DND-41 (cell line): ENCODE results near the gene DPF1.

Source experiments
- ATAC-seq: fragments of 200-7000 bp; cut with Tn5 transposase; 3 replicates; pipeline ENCODE4 v1.9.1; 2021; ENCODE audit warnings: low read depth; ENCODE audit not compliant: insufficient read depth
- DNase-seq: peaks from one replicate; pipeline ENCODE4 v3.0.0-alpha.2; 2020
- H2AFZ ChIP-seq: 2 replicates; pipeline ENCODE4 v1.6.0; 2012; ENCODE audit warnings: low read depth, low read length
- H3K27ac ChIP-seq: 2 replicates; pipeline ENCODE4 v1.5.1; 2012; ENCODE audit warnings: low read length, inconsistent platforms
- H3K27me3 ChIP-seq: fragments of 200-600 bp; sonication (generic); 2 replicates; pipeline ENCODE4 v1.6.0; 2012; ENCODE audit warnings: low read length, mild to moderate bottlenecking, inconsistent platforms; ENCODE audit not compliant: insufficient read depth, poor library complexity
- H3K36me3 ChIP-seq: 2 replicates; pipeline ENCODE4 v1.5.1; 2012; ENCODE audit warnings: low read length, inconsistent platforms; ENCODE audit not compliant: insufficient read depth
- H3K4me1 ChIP-seq: 2 replicates; pipeline ENCODE4 v1.5.1; 2012; ENCODE audit warnings: mild to moderate bottlenecking, low read length; ENCODE audit not compliant: insufficient read depth
- H3K4me2 ChIP-seq: 2 replicates; pipeline ENCODE4 v1.6.0; 2012; ENCODE audit warnings: mild to moderate bottlenecking, moderate library complexity, low read length, inconsistent platforms; ENCODE audit not compliant: insufficient read depth
- H3K4me3 ChIP-seq, 2 experiments: fragments of 200-600 bp in 1 of 2; shearing (Covaris generic) in 1 of 2; 2 replicates each; pipeline ENCODE4 v1.5.1; 2012 to 2016; ENCODE audit warnings: inconsistent platforms in 2 of 2, low read length in 2 of 2, mild to moderate bottlenecking in 2 of 2, low read depth in 1 of 2, moderate library complexity in 1 of 2
- H3K79me2 ChIP-seq: 2 replicates; pipeline ENCODE4 v1.6.0; 2012; ENCODE audit warnings: low read length, inconsistent platforms; ENCODE audit not compliant: insufficient read depth
- H3K9ac ChIP-seq: 2 replicates; pipeline ENCODE4 v1.6.0; 2012; ENCODE audit warnings: low read depth, mild to moderate bottlenecking, inconsistent platforms, low read length, moderate library complexity
- H3K9me3 ChIP-seq: 2 replicates; pipeline ENCODE4 v1.5.1; 2012; ENCODE audit warnings: low read length, moderate library complexity, mild to moderate bottlenecking, inconsistent platforms; ENCODE audit not compliant: insufficient read depth, severe bottlenecking
- H4K20me1 ChIP-seq: 2 replicates; pipeline ENCODE4 v1.6.0; 2012; ENCODE audit warnings: low read length; ENCODE audit not compliant: insufficient read depth
- CTCF ChIP-seq: IDR thresholded peaks from 2 replicates; pipeline ENCODE4 v1.5.1; 2012; ENCODE audit warnings: borderline replicate concordance, low read length, moderate library complexity, mild to moderate bottlenecking; ENCODE audit not compliant: poor library complexity, severe bottlenecking; ENCODE audit errors: extremely low read depth
- EZH2 ChIP-seq: IDR thresholded peaks from 3 replicates; pipeline ENCODE4 v1.6.1; 2012; ENCODE audit warnings: borderline replicate concordance, low read depth, mild to moderate bottlenecking, moderate library complexity, low read length, inconsistent platforms; ENCODE audit not compliant: severe bottlenecking

Gene DPF1

GRCh38 chr19:38208571-38208970, 15.5 kb downstream of the DPF1 start:
- Histone ChIP-seq H3K4me3 (no peak overlapping the region), H3K36me3 (no peaks in the 10 kb centered on the region), H4K20me1 (peaks cover under 1% of the 10 kb centered on the region), H3K9me3 (no peaks in the 10 kb centered on the region), H3K79me2 (no peaks in the 10 kb centered on the region), H3K27me3 (peaks cover 13% of the 10 kb centered on the region), H3K4me1 (peaks cover 4% of the 10 kb centered on the region), H2AFZ (no peak overlapping the region), H3K27ac (no peak overlapping the region), H3K9ac (no peak overlapping the region), H3K4me2 (no peak overlapping the region)
- no peak for ATAC-seq
- DNase-seq: no peak
- TF ChIP-seq EZH2: no peak
- TF ChIP-seq CTCF: no peak

- H3K4me3 ChIP-seq: no peak overlapping the region
- H3K4me2 ChIP-seq: no peak overlapping the region
- no peaks in the 10 kb centered on the region for H3K36me3 ChIP-seq
- H2AFZ ChIP-seq: no peak overlapping the region
- no peaks in the 10 kb centered on the region for H4K20me1 ChIP-seq
- no peaks in the 10 kb centered on the region for H3K4me1 ChIP-seq
- ATAC-seq (no peak), DNase-seq (no peak)
- no peaks in the 10 kb centered on the region for H3K79me2 ChIP-seq
- H3K27ac ChIP-seq: no peak overlapping the region
- H3K27me3 ChIP-seq: peaks cover 13% of the 10 kb centered on the region
- no peaks in the 10 kb centered on the region for H3K9me3 ChIP-seq
- no peak overlapping the region for H3K9ac ChIP-seq
- no peak for TF ChIP-seq CTCF
- TF ChIP-seq EZH2: no peak
These were observed 16.5 kb downstream of the DPF1 start for GRCh38 chr19:38207543-38207942.

GRCh38 chr19:38206928-38207327, 17.1 kb downstream of the DPF1 start:
- H3K4me3 ChIP-seq: no peak overlapping the region
- H3K4me1 ChIP-seq: no peaks in the 10 kb centered on the region
- H3K79me2 ChIP-seq: no peaks in the 10 kb centered on the region
- no peaks in the 10 kb centered on the region for H4K20me1 ChIP-seq
- TF ChIP-seq EZH2 (no peak), CTCF (no peak)
- H3K36me3 ChIP-seq: no peaks in the 10 kb centered on the region; the same call in 1 of the 2 replicates
- peaks cover 13% of the 10 kb centered on the region for H3K27me3 ChIP-seq
- no peak overlapping the region for H3K9ac ChIP-seq
- no peak overlapping the region for H3K4me2 ChIP-seq
- H3K27ac ChIP-seq: no peak overlapping the region
- DNase-seq (no peak), ATAC-seq (no peak)
- no peak overlapping the region for H2AFZ ChIP-seq
- no peaks in the 10 kb centered on the region for H3K9me3 ChIP-seq

GRCh38 chr19:38206006-38206745, 17.8 kb downstream of the DPF1 start:
- Histone ChIP-seq H3K4me2 (no peak overlapping the region), H4K20me1 (no peaks in the 10 kb centered on the region), H3K4me3 (no peak overlapping the region), H3K36me3 (no peaks in the 10 kb centered on the region; the same call in 1 of the 2 replicates), H3K4me1 (no peaks in the 10 kb centered on the region), H2AFZ (no peak overlapping the region), H3K9me3 (no peaks in the 10 kb centered on the region), H3K79me2 (no peaks in the 10 kb centered on the region), H3K9ac (no peak overlapping the region), H3K27me3 (peaks cover 13% of the 10 kb centered on the region), H3K27ac (no peak overlapping the region)
- DNase-seq (no peak), ATAC-seq (no peak)
- TF ChIP-seq EZH2 (no peak), CTCF (no peak)
